CD4-positive, alpha-beta T cell treated with Interferon alpha-2 for 1 hour (primary cell): Measurements from ENCODE around the gene TFCP2L1.
"Not testable (repeated sequence)": the region's sequence is repeated elsewhere in the genome, so short reads cannot be mapped to it uniquely, and the experiment has no call there.

Experiments
- DNase-seq, 2 donors: peaks; one replicate each; pipeline ENCODE4 v3.0.0-alpha.2; 2020 to 2022

The TFCP2L1 gene

DNA sequence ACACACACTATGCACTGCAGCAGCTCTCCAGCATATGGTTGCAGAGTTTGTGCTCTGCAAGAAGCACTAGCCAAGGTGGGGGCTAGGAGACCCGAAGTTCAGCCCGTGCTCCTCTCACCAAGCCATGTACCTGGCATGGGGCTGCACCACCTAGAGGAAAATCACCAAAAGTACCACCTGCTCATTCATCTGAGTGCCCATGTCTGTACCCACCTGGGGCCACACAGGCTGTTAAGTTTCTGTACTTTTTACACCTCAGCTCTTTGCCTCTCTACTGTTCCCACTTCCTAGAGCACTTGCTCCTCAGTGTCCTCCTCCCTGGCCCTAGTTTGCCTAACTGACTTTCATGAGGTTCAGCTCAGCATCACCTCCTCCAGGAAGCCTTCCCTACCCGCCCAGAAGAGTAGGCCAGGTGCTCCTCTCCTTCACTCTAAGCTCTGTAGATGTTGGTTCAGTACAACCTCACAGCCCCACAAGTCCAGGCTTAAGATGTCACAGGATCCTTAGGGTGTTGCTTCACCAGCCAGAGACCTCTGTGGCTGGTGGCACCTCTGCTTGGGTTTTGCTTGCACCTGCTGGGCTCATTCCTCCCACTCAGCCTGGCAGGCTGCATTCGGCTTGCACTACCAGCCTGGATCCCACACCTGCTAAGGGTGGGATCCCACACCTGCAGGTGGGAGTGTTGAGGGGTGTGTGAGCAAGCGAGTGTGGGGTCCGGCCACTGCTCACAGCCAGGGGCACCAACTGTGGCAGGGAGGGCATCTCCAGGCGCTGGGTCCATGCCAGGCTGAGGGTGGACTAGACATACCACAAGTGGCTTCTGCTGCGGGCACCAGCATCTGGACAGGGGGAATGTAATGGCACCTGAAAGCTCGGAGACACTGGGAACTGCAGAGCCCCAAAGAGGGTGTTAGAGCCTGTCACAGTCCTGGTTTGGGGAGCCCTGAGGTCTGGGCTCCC, 10.2 kb upstream of the TFCP2L1 start:
- no peak for DNase-seq

DNA sequence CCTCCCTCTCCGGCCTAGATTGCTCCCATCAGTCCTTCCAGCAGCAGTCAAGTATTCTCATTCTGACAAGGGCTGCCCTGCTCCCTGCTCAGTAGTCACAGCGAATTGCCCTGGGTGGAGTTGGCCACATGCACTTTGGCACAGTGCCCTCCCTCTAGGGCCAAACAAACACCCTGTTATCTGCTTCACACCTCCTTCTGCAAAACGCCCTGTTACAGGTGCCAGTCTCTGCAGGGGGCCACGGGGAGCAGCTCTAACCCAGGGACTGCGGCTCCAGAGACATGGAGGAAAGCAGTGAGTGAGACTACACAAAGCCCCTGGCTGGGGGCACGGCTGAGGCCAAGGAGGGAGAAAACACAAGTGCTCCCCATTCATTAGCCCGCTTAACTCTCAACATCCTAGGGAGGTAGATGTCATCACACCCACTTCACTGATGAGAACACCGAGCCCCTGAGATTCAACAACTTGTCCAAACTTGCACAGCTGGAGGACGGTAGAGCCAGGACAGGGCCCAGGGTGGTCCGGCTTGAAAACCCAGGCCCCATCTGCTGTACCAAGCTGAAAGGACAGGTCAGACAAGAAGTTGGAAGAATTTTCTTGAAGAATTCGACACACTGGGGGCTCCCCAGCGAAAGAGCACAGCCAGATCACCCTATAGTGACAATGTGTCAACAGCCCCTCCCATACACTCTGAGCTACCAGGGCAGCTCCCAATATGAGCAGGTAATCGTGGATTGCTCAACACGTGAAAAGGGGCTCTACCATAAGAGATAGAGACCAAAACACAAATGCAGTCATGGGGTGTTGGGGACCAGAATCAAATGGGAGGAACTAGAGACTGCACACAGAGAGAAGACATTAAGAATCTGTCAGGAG, 8.7 kb upstream of the TFCP2L1 start:
- DNase-seq = no peak

DNA sequence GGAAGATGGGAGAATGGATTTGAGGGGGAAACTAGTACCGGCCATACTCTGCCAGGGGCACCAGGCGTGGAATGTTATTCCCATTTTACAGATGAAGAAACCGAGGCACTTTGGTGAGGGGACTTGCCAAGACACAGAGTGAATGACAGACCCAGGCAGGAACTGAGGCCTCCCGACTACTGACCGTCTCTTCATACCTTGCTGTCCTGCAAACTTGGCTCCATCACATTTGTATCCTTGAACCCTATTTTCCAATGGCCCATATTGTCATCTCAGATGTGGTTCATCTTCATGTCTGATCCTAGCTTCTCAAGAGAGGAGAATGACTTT, 6.2 kb upstream of the TFCP2L1 start:
- no peak for DNase-seq

DNA sequence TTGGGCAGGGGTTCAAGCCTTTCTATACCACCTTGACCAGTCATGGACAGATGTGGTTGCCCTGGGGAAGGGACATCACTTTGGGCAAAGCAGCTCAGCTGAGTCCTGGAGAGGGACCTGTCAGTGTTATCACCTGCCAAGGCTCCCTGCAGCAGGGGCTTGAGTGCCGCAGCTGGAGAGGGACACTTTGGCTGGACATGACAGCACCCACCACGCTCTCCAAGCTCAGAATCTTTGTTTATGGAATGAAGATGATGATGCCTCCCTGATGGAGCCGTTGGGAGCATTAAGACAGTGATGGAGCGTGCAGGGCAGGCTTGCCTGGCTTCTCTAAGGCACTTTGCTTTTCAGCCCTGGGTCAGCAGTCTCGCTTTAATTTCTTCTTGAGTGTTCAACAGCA, 4.3 kb upstream of the TFCP2L1 start:
- DNase-seq = no peak

DNA sequence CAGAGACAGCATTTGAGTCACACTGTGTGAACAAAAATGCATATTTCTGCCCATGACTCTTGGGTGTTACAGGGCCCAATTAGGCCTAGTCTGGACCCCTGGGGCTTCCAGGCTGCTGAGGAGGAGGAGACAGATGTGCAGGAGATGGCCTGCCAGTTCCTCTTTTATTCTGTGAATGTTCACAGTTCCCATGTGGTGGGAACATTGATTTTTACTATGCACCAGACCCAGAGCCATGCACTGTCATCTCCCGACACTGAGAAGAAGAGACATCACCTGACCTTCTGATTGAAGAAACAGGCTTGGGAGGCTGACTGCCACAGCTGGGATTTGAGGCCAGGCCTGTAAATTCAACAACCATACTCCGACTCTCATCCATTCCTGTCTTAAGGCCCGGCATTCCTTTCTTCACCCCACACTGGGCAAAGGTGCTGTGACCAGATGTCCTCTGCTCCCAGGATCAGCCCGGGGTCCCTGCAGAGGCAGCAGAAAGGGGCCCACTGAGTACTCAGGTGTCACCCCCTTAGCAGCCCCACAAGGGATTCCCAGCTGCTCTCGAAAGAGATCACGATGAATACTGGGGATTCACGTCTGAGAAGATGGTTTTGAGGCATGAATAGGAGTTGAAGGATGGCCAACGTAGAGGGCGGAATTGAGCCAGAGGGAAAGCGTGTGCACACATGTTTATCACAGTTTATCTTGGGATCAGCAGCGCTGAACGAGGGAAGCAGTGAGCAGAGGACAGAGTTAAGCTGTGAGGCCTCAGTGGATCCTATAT, 3.6 kb upstream of the TFCP2L1 start:
- DNase-seq = no peak

DNA sequence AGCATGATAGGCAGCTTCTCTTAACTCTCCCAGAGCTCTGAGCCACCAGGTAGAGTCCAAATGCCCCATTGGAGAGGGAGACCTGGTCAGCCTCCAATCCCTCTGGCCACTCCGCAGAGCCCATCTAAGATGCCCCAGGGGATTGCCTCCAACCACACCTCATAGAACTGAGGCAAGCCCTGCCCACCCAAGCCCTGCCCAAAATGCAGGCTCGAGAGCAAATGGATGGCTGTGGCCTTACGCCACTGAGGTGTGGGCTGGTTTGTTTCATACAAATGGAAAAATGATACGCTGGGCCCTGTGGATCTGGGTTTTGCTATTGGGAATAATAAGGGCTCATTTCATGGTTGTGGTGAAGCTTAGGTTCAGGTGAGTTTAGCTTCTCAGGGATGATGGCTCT, 3.0 kb upstream of the TFCP2L1 start:
- no peak for DNase-seq

DNA sequence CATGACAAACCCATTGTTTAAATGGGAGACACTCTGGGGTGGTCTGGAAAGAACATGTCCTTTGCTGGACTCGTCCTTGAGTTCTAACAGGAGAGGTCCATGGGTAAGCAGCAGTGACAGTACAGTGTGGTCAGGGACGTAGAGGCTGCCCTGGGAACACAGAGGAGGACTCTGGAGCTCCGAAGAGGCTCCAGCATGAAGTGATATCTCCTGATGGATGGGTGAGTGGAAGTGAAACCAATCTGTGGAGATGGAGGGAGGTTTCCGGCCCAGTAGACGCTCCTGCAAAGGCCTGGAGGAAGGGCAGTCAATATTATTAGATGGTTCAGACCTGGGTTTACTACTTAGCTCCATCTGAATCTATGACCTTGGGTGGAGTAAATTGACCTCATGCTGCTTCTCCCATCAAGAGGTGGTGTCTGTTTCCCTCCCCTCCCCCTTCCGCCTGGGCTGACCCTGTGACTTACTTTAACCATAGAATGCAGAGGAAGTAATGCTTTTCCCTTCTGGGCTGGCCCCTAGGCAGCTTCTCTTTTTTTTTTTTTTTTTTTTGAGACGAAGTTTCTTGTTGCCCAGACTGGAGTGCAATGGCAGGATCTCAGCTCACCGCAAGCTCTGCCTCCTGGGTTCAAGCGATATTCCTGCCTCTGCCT, 2.3 kb upstream of the TFCP2L1 start:
- DNase-seq = peak; percentile 3 to 49

DNA sequence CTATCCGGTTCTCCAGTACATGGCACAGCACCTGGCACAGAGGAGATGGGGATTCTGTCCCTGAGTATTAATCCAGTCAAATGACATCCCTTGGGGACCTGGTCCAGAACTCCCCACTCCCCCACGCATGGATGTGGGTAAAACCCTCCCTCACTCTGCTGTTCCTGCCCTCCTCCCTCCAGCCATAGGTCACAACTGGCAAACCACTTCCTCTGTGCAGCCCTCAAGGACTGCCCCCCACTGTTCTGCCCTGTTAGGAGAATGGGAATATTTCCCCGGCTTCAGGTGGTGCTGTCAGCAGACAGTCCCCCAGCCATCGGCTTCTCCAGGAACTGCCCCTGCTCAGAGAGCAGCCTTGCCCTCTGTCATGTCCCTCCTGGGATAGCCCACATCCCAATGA, 1.5 kb upstream of the TFCP2L1 start:
- DNase-seq = no peak

DNA sequence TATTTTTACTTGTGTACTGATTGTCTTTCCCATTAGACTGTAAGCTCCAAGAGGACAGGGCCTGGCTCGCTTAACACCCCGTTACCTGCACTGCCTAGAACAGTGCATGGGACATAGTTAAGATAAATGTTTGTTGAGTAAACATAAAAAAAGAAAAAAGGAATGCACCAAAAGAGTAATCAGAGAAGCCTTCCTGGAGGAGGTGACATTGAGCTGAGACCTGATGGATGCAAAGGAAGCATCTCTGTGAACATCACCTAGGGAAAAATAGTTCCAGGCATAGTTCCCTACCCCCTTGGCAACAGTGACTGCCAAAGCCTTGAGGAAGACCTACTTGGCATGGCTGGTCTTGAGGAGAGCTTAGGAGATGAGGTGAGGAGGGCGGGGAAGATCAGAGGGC, 924 bp upstream of the TFCP2L1 start:
- no peak for DNase-seq

DNA sequence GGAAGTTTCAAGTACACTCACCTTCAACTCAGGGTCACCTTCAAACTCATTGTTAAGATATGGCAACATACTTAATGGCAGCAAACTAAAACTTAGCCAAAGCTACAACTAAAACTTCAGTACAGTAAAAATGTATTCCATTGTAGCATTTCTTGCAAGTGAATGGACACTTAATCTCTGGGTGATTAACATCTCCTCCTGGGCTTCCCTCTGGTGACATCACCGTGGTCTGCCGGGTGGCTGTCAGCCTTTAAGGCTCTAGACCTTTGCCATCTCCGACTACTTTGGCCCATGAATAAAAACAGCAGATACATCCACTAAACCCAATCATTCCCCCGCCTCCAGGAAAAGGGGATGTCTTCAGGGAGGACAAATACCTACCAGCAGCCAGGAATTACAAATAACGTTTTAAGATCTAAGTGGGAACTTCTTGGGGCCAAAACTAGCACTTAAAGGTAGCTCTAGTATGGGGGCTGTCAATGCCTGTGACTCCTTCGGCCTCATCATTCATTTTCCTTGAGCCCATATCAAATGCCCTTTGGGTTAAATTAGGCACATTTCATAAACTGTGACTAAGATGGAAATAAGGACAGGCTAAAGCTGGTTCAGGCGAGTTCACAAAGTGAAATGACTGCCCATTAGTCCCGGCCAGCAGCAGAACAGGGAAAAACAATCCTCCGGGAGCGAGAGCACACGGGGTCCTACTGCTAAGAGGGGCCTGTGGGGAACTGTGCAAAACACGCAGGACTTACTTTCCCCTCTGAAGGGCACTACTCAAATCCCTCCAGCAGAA, 1.1 kb downstream of the TFCP2L1 start:
- DNase-seq = no peak

DNA sequence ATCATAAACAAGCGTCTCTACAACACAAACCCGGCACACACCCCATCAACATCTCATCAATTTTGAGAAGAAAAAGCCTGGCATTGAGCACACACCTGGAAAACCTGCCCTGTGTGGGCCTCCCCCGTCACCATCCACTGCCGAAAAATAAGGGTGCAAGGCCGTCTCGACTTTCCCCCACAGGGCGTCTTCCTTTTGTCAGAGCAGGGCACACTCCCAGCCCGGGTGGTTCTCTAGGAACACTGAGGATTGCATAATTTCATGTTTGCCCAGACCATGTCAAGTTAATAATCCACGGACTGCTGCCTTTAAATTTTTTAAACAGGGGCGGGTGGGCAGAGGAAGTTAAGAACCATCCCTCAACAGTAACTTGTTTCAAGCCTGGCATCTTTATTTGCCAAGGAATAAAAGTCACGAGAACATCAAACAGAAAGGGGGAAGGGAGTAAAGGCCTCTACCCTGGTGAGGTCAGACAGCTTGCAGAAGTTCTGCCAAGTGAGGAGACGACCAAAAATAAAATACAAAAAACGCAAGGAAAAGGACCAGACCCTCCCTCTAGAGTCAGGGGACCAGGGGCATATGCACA, 2.1 kb downstream of the TFCP2L1 start:
- no peak for DNase-seq

DNA sequence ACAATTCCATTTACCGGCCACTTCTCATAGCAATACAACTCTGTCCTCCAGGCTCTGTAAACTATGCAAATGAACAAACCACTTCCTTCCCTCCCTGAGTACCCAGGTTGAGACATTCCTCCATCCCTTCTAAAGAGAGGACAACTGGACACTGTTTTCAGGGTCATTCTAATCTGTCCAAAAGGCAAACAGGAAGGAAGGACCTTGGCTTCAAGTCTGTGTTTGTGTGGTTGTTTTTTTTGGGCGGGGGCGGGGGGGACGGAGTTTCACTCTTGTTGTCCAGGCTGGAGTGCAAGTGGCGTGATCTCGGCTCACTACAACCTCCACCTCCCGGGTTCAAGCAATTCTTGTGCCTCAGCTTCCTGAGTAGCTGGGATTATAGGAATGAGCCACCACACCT, 3.3 kb downstream of the TFCP2L1 start:
- DNase-seq = no peak

DNA sequence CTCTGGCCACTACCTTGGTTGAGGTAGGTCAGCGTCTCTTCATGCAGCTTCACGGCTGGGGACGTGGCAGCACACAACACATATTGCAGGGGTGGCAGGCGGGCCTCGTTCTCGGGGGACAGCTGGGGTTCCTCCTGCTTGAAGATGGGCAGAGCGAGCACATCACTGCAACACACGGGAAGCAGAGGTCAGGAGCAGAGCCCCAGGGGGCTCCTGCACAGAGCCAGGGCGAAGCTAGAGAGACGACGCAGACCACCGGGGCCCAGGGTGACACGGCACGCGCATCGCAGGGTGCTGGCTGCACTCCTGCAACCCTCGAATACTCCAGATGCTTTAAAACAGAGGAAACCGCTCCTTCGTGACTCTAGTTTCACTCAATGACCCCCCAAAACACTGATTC, 3.9 kb downstream of the TFCP2L1 start:
- no peak for DNase-seq

DNA sequence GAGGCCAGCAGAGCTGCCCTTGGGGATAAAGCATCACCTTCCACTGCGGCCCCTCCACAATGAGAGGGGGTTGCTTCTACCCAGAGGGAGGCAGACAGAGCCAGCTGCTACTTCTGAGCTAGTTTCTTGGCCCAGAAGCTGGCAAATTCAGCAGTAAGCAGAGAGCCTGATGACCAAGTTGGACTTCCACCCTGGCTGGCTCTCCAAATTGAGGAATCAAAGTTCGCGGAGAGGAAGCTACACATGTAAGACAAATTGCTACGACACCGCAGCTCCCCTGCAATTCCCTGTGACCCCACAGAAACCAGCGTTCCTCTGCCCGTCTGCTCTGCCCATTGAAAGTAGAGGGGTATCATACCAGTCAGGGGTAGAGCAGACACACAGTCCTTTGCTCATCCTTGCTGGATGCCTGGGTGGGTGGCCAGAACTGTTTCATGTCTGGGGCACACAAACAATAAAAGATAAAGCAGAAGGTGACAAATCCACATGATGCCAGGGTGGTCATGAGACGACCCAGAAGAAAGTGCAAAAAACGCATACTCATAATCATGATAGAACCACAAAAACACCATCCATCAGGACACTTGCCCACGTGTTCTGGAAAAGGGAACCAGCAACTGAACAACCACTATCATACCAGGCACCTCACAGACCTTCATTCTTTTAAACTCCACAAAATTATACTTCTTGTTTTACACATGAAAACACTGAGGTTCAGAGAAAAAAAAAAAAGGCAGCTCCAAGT, 5.4 kb downstream of the TFCP2L1 start:
- no peak for DNase-seq

DNA sequence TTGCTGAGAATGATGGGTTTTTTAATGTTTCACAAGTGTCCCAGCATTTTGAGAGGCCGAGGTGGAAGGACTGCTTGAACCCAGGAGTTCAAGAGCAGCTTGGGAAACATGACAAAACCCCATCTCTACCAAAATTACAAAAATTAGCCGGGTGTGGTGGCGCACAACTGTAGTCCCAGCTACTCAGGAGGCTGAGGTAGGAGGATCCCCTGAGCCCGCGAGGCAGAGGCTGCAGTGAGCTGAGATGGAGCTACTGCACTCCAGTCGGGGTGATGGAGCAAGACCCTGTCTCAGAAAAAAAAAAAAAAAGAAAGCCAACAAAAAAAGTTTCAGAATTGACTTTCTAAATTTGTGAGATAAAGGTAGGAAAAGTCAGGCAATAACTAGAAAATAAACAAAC, 8.7 kb downstream of the TFCP2L1 start:
- DNase-seq = no peak

DNA sequence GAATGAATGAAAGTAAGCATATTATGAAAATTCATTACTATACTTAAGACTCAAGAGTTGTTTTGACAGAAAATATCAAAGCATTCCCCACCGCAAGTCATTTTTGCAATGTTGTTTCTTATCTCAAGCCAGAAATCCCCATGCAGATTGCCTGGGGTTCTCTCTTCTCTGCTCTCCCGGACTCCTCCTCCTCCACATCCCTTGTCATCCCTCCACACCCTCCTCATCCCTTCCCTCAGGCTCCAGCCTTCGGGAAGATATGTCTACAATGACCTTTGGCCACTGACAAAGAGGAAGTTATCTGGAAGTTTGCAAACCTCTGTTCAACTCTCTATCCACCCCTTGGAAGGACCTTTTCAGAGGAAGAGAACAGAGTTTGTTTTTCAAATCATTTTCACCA, 11.9 kb downstream of the TFCP2L1 start:
- DNase-seq = no peak

DNA sequence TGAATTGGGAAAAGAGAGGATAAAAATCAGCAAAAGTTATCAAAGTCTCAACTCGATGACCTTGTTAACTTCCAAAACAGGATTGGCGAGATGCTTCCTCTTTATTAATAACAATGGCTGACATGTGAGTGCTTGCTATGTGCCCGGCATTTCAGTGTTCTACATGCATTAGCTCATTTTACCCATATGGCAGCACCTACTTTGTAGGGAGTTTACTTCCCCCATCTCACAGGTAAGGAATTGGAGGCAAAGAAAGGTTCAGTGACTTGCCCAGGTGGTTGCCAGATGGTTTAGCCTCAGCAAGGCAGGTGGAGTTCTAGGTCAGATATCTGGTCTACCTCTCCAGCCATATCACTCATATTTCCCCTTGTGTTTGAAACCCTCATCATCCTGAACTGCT, 12.4 kb downstream of the TFCP2L1 start:
- DNase-seq = no peak

DNA sequence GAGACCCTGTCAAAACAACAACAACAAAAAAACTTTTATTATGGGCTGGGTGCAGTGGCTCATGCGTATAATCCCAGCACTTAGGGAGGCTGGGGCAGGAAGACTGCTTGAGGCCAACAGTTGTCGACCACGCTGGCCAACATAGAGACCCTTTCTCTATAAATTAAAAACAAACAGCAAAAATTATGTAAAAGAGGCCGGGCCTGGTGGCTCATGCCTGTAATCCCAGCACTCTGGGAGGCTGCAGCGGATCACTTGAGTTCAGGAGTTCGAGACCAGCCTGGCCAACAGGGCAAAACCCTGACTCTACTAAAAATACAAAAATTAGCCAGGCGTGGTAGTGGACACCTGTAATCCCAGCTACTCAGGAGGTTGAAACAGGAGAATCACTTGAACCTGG, 15.6 kb downstream of the TFCP2L1 start:
- not testable (repeated sequence) for DNase-seq

DNA sequence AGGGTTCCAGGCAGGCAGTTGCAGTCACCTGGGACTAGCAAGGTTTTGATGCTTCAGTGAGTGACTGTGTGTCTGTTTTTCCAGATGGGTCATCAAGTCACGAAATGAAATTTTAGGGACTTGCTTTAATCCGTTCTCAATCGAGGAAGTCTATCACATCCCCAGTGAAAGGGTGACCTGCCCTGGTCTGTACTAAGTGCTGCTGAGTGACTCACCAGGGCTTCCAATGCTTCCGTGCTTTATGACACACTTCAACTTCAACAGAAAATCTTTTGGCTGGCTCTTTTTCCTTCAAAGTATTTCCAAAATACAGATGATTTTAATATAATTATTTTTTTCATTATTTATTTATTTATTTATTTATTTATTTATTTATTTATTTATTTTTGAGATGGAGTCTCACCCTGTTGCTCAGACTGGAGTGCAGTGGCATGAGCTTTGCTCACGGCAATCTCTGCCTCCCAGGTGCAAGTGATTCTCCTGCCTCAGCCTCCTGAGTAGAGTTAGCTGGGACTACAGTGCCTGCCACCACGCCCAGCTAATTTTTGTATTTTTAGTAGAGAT, 18.4 kb downstream of the TFCP2L1 start:
- DNase-seq = no peak

DNA sequence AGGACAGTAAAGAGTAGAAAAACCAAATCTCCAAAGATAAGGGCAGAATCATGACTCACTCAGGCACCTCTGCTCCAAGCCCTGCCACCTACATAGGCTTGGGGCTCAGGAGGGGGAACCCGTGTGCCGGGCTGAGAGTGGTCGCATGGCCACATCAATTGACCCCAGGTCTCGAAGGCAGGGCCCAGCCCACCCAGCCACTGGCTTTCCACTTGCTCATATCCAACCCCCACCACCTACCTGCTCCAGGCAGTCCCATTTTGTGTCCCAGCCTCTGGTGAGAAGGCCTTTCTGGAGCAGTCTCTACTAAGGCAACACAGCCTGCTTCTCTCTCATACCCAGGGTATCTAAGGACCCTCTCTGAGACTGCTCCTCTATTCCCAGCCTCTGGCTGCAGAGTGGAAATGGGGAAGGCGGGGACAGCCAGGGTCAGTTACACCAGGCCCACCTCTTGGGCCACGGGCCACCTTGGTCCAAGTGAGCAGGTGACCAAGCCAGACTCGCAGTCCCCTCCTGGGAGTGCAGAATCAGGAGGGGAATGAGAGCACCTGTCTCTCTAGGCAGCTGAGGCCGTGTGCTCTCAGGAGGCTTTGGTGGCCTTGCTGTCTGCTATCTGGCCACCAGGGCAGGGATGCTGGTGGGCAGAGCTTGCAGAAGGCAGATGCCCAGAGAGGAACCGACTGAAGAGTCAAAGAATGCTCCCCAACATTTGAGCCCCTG, 20.8 kb downstream of the TFCP2L1 start:
- DNase-seq = no peak
